HEK293T (cell line): ENCODE data around the gene FERMT2.

Experiments used
- LEF1 ChIP-seq: fragments of 450-650 bp; IDR thresholded peaks from 2 replicates; pipeline ENCODE4 v1.6.1; 2017; ENCODE audit warnings: mild to moderate bottlenecking, borderline replicate concordance
- NFRKB ChIP-seq: fragments of 450-650 bp; IDR thresholded peaks from 2 replicates; pipeline ENCODE4 v1.6.1; 2016; ENCODE audit warnings: mild to moderate bottlenecking, moderate library complexity
- PKNOX1 ChIP-seq: fragments of 450-650 bp; IDR thresholded peaks from 2 replicates; pipeline ENCODE4 v1.6.1; 2016
- TARDBP ChIP-seq: fragments of 450-650 bp; IDR thresholded peaks from 2 replicates; pipeline ENCODE4 v1.6.1; 2016

GRCh38 chr14:52895000-52895399 lies 55.9 kb downstream of the FERMT2 start:
- TF ChIP-seq PKNOX1 = no peak
- TF ChIP-seq LEF1 = no peak
- no peak for TF ChIP-seq NFRKB
- no peak for TF ChIP-seq TARDBP
